Measurements from ENCODE around the gene TSEN15. TPM values are rescaled to one million over a fixed set of nuclear protein-coding genes. Genes with fewer than 3 reads are reported as not detected.

TSEN15 gene
- total RNA-seq, 1 donor from 2014 or later: 32.9 TPM

GRCh38 chr1:184030433-184031091 lies 21.0 kb upstream of the TSEN15 start:
- DNase-seq (ENCODE audit: low read depth): no peak
- TF ChIP-seq, protein P1, sequence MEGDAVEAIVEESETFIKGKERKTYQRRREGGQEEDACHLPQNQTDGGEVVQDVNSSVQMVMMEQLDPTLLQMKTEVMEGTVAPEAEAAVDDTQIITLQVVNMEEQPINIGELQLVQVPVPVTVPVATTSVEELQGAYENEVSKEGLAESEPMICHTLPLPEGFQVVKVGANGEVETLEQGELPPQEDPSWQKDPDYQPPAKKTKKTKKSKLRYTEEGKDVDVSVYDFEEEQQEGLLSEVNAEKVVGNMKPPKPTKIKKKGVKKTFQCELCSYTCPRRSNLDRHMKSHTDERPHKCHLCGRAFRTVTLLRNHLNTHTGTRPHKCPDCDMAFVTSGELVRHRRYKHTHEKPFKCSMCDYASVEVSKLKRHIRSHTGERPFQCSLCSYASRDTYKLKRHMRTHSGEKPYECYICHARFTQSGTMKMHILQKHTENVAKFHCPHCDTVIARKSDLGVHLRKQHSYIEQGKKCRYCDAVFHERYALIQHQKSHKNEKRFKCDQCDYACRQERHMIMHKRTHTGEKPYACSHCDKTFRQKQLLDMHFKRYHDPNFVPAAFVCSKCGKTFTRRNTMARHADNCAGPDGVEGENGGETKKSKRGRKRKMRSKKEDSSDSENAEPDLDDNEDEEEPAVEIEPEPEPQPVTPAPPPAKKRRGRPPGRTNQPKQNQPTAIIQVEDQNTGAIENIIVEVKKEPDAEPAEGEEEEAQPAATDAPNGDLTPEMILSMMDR (conservative IDR thresholded peaks at IDR 0.05; ENCODE audit: low read depth, low read length): no peak
- H3K4me3 ChIP-seq (ENCODE audit: low read depth, low read length): no peak overlapping the region

- no peak overlapping the region for H3K4me3 ChIP-seq (ENCODE audit: low read depth, low read length)
- TF ChIP-seq, protein P1 (conservative IDR thresholded peaks at IDR 0.05; ENCODE audit: low read depth, low read length): no peak
- no peak for DNase-seq (ENCODE audit: low read depth)
Measured at GRCh38 chr1:184031092-184031408, 20.5 kb upstream of the TSEN15 start.

DNA sequence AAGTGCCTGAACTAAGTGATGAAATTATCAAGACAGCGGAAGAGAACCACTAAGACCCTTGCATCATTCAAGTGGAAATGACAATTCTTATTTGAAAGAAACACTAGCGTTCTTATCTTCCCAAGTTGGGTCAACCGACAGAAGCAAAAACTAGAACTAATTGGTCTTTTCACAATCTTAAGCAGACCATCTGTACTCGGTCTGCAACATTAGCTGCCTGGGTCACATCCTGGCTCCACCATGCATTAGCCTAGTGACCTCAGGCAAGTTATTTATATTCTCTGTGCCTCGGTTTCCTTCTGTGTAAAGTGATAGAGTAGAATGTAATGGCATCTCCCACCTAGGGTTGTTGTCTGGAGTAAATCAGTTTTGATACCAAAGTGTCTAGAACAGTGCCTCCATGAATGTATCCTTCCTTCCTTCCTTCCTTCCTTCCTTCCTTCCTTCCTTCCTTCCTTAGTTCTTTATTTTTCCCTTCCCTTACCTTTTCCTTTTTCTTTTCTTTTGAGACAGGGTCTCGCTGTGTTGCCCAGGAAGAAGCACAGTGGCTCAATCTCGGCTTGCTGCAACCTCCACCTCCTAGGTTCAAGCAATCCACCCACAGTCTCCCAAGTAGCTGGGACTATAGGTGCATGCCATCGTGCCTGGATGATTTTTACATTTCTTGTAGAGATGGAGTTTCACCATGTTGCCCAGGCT lies 20.0 kb upstream of the TSEN15 start:
- H3K4me3 ChIP-seq (ENCODE audit: low read depth, low read length): no peak overlapping the region
- DNase-seq (ENCODE audit: low read depth): no peak
- TF ChIP-seq, protein P1 (conservative IDR thresholded peaks at IDR 0.05; ENCODE audit: low read depth, low read length): no peak

DNA sequence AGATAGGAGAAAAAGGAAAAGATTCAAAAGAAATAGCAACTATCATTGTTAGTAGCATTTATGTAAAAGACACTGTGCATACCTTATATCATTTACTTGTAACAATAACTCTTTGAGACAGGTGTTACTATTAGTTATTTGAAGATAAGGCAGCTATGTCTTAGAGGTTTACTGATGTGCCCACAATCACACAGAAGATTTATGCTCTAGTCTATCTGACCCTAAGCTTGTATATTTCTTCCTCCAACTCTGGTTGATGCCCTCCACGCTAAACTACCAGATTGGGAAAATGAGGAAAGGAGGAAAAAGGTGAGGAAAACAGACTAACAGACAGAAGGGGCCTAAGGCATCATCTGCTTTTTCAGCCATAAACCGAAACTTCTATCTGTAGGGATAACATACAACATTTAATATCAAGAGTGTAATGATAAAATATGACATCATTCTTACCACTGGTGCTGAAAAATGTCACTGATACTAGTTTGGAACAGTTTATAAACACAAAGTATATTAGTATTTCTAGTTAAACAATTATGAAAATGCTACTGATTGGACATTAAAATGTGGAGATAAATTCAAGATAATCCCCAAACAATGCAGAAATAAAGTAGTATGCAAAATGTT lies 19.1 kb upstream of the TSEN15 start:
- no peak for DNase-seq (ENCODE audit: low read depth)
- TF ChIP-seq, protein P1 (conservative IDR thresholded peaks at IDR 0.05; ENCODE audit: low read depth, low read length): no peak
- H3K4me3 ChIP-seq (ENCODE audit: low read depth, low read length): no peak overlapping the region

DNA sequence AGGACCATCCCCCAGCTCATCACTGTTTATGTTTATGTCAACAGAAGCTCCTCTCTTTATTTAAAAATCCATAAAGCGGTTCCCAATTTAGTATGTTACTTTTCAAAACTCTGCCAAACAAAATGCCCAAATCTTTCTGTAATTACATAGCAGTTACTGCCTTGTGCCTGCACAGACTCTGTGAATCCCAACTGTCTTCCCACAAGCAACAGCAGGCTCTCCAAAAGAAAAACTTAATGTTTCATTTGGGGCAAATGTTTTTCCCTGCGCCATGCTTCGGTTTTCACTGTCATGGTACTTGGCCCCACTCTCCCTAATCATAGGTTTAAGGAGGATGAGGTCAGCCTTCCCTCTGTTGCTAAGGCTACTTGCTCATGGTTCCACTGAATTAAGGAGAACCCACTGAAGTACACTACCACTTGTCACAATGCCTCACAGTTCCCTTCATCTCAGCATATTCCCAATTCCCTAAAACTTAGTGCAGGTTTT lies 18.6 kb upstream of the TSEN15 start:
- H3K4me3 ChIP-seq (ENCODE audit: low read depth, low read length): no peak overlapping the region
- no peak for DNase-seq (ENCODE audit: low read depth)
- TF ChIP-seq, protein P1 (conservative IDR thresholded peaks at IDR 0.05; ENCODE audit: low read depth, low read length): no peak

- TF ChIP-seq, protein P1 (conservative IDR thresholded peaks at IDR 0.05; ENCODE audit: low read depth, low read length): no peak
- no peak for DNase-seq (ENCODE audit: low read depth)
- no peak overlapping the region for H3K4me3 ChIP-seq (ENCODE audit: low read depth, low read length)
Measured at GRCh38 chr1:184033711-184034167, 17.8 kb upstream of the TSEN15 start.
